Esophagus (tissue), 2 donors: ENCODE results near the gene WDHD1. TPM values are rescaled to one million over a fixed set of nuclear protein-coding genes. Genes with fewer than 3 reads are reported as not detected.

ENCODE experiments used
- H3K27ac ChIP-seq, 2 donors: one replicate each; pipeline ENCODE4 v1.5.1; 2013; ENCODE audit warnings: low read depth in 2 of 2, mild to moderate bottlenecking in 2 of 2, inconsistent platforms in 1 of 2, low read length in 1 of 2, moderate library complexity in 1 of 2
- H3K27me3 ChIP-seq, 2 donors: one replicate each; pipeline ENCODE4 v1.6.1; 2013; ENCODE audit warnings: low read length in 2 of 2, control low read depth in 1 of 2, mild to moderate bottlenecking in 1 of 2; ENCODE audit not compliant: insufficient read depth in 2 of 2, control insufficient read depth in 1 of 2
- H3K36me3 ChIP-seq, 2 donors: one replicate each; pipeline ENCODE4 v1.6.1; 2013; ENCODE audit warnings: low read length in 1 of 2; ENCODE audit not compliant: control insufficient read depth in 2 of 2, insufficient read depth in 2 of 2
- H3K4me1 ChIP-seq, 2 donors: one replicate each; pipeline ENCODE4 v1.6.1; 2013; ENCODE audit warnings: low read length in 1 of 2; ENCODE audit not compliant: control insufficient read depth in 2 of 2, insufficient read depth in 2 of 2
- H3K4me3 ChIP-seq, 2 donors: one replicate each; pipeline ENCODE4 v1.5.1; 2013; ENCODE audit warnings: low read length in 2 of 2, mild to moderate bottlenecking in 2 of 2, low read depth in 1 of 2, moderate library complexity in 1 of 2
- H3K9me3 ChIP-seq, 2 donors: one replicate each; pipeline ENCODE4 v1.6.1; 2013; ENCODE audit warnings: mild to moderate bottlenecking in 2 of 2, low read depth in 1 of 2, low read length in 1 of 2, moderate library complexity in 1 of 2; ENCODE audit not compliant: control insufficient read depth in 2 of 2, insufficient read depth in 1 of 2
- WGBS, 2 donors: extraction: QIAGEN DNeasy Blood & Tissue Kit; methylation state at CpG; one replicate each; pipeline ENCODE4 v1.1.7; 2013; 5-methylcytosine and 5-hydroxymethylcytosine counted together
- polyA plus RNA-seq, 2 donors: library from polyadenylated mRNA; stranded (reverse); fragments of 200-250 nt; gene quantifications; one replicate each; pipeline ENCODE4 v1.2.3, GENCODE V29; 2013
- donor health status: healthy with polysubstance abuse.
- donor health status: Bipolar disorder and iron deficiency.

WDHD1 gene
- polyA plus RNA-seq, 2 donors: 2.2 to 2.5 TPM

- H3K4me3 ChIP-seq: no peak overlapping the region
- no peaks in the 10 kb centered on the region for H3K9me3 ChIP-seq
- H3K4me1 ChIP-seq: no peaks in the 10 kb centered on the region
- no peaks in the 10 kb centered on the region for H3K27me3 ChIP-seq
- H3K36me3 ChIP-seq: no peaks in the 10 kb centered on the region
- WGBS, 2 donors: 93 to 94% methylated on average over 4 of the region's 4 CpGs
- no peak overlapping the region for H3K27ac ChIP-seq
These were observed 84.0 kb downstream of the WDHD1 start for GRCh38 chr14:54942913-54943312.

GRCh38 chr14:54936816-54937215 lies 90.1 kb downstream of the WDHD1 start:
- WGBS, 2 donors: 96 to 98% methylated on average over 1 of the region's 1 CpG
- no peak overlapping the region for H3K4me3 ChIP-seq

GRCh38 chr14:54935958-54936357 lies 90.9 kb downstream of the WDHD1 start:
- H3K4me3 ChIP-seq: no peak overlapping the region
- no peaks in the 10 kb centered on the region for H3K4me1 ChIP-seq
- no peaks in the 10 kb centered on the region for H3K9me3 ChIP-seq
- H3K36me3 ChIP-seq: no peaks in the 10 kb centered on the region
- no peaks in the 10 kb centered on the region for H3K27me3 ChIP-seq
- 95 to 98% methylated on average over 5 of the region's 5 CpGs for WGBS, 2 donors
- no peak overlapping the region for H3K27ac ChIP-seq

More at GRCh38 chr14:54936816-54937215, 90.1 kb downstream of the WDHD1 start:
- H3K9me3 ChIP-seq: no peaks in the 10 kb centered on the region
- H3K36me3 ChIP-seq: no peaks in the 10 kb centered on the region
- H3K4me1 ChIP-seq: no peaks in the 10 kb centered on the region
- H3K27ac ChIP-seq: no peak overlapping the region
- no peaks in the 10 kb centered on the region for H3K27me3 ChIP-seq

- Histone ChIP-seq H3K27ac (no peak overlapping the region), H3K27me3 (no peaks in the 10 kb centered on the region), H3K4me1 (no peaks in the 10 kb centered on the region), H3K4me3 (no peak overlapping the region), H3K9me3 (no peaks in the 10 kb centered on the region), H3K36me3 (no peaks in the 10 kb centered on the region)
- WGBS, 2 donors: 47 to 49% methylated on average over 2 of the region's 2 CpGs
These were observed 91.8 kb downstream of the WDHD1 start for GRCh38 chr14:54935100-54935499.

- Histone ChIP-seq H3K4me3 (no peak overlapping the region), H3K36me3 (no peaks in the 10 kb centered on the region), H3K27ac (no peak overlapping the region), H3K27me3 (no peaks in the 10 kb centered on the region), H3K4me1 (no peaks in the 10 kb centered on the region), H3K9me3 (no peaks in the 10 kb centered on the region)
- 79 to 80% methylated on average over 1 of the region's 1 CpG for WGBS, 2 donors
These were observed 93.9 kb downstream of the WDHD1 start for GRCh38 chr14:54933006-54933405.

GRCh38 chr14:54931598-54932340 lies 95.1 kb downstream of the WDHD1 start:
- H3K27ac ChIP-seq: no peak overlapping the region
- no peak overlapping the region for H3K4me3 ChIP-seq
- no peaks in the 10 kb centered on the region for H3K9me3 ChIP-seq
- no peaks in the 10 kb centered on the region for H3K27me3 ChIP-seq
- H3K4me1 ChIP-seq: no peaks in the 10 kb centered on the region
- H3K36me3 ChIP-seq: no peaks in the 10 kb centered on the region
- 92 to 96% methylated on average over 3 of the region's 3 CpGs for WGBS, 2 donors

- H3K27me3 ChIP-seq: no peaks in the 10 kb centered on the region
- H3K27ac ChIP-seq: no peak overlapping the region
- no peaks in the 10 kb centered on the region for H3K36me3 ChIP-seq
- H3K4me1 ChIP-seq: no peaks in the 10 kb centered on the region
- no peaks in the 10 kb centered on the region for H3K9me3 ChIP-seq
- WGBS, 2 donors: 93 to 100% methylated on average over 1 of the region's 1 CpG
- H3K4me3 ChIP-seq: no peak overlapping the region
These were observed 95.8 kb downstream of the WDHD1 start for GRCh38 chr14:54931101-54931500.

GRCh38 chr14:54929556-54929955 lies 97.3 kb downstream of the WDHD1 start:
- Histone ChIP-seq H3K9me3 (no peaks in the 10 kb centered on the region), H3K27ac (no peak overlapping the region), H3K4me1 (no peaks in the 10 kb centered on the region), H3K36me3 (no peaks in the 10 kb centered on the region), H3K4me3 (no peak overlapping the region), H3K27me3 (no peaks in the 10 kb centered on the region)

- Histone ChIP-seq H3K36me3 (no peaks in the 10 kb centered on the region), H3K27ac (no peak overlapping the region), H3K4me3 (no peak overlapping the region), H3K27me3 (no peaks in the 10 kb centered on the region), H3K9me3 (no peaks in the 10 kb centered on the region), H3K4me1 (no peaks in the 10 kb centered on the region)
These were observed 98.7 kb downstream of the WDHD1 start for GRCh38 chr14:54928216-54928615.

- H3K9me3 ChIP-seq: no peaks in the 10 kb centered on the region
- H3K36me3 ChIP-seq: no peaks in the 10 kb centered on the region
- H3K4me1 ChIP-seq: no peaks in the 10 kb centered on the region
- no peak overlapping the region for H3K27ac ChIP-seq
- no peak overlapping the region for H3K4me3 ChIP-seq
- 80 to 87% methylated on average over 1 of the region's 1 CpG for WGBS, 2 donors
- H3K27me3 ChIP-seq: no peaks in the 10 kb centered on the region
These were observed 99.3 kb downstream of the WDHD1 start for GRCh38 chr14:54927551-54927950.
